Stimulated activated CD8-positive, alpha-beta memory T cell treated with anti-CD3 and anti-CD28 coated beads, Interleukin-12 subunit alpha, Interleukin-12 subunit beta, amount 100 ng/mL, for 1 hour (primary cell): Measurements from ENCODE around the gene OR52K2.
"Not testable (repeated sequence)": the region's sequence is repeated elsewhere in the genome, so short reads cannot be mapped to it uniquely, and the experiment has no call there.

ENCODE experiments used
- DNase-seq: peaks from one replicate; pipeline ENCODE4 v3.0.0-alpha.2; 2020; ENCODE audit warnings: low read depth

Gene OR52K2

GRCh38 chr11:4448995-4449394 lies at the start of gene OR52K2:
Gene OR52K2, plus strand, starts transcription at chr11:4449295. Its CDS starts 45 bp downstream, at chr11:4449340.
- no peak for DNase-seq

DNA sequence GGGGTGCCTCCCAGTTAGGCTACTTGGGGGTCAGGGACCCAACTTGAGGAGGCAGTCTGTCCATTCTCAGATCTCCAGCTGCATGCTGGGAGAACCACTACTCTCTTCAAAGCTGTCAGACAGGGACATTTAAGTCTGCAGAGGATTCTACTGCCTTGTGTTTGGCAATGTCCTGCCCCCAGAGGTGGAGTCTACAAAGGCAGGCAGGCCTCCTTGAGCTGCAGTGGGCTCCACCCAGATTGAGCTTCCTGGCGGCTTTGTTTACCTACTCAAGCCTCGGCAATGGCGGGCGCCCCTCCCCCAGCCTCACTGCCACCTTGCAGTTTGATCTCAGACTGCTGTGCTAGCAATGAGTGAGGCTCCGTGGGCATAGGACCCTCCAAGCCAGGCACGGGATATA lies 42.9 kb upstream of the OR52K2 start:
- not testable (repeated sequence) for DNase-seq

DNA sequence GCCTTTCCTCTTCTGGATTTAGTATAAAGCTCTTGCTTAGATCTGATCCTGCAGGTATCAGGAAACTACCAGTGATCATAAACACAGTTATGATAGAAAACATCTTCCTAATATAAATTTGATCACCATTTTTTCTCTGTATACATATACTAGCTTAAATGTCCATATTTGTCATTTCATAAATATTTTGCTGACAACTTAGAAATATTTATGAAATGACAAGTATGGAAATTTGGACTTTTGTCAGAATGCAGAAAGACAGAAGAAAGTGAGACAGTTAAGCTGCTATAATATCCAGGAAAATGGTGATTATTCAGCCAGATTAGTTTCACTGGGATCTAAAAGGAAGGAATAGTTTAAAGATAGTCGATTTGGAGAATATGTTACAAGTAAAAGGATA lies 32.8 kb upstream of the OR52K2 start:
- DNase-seq: no peak

DNA sequence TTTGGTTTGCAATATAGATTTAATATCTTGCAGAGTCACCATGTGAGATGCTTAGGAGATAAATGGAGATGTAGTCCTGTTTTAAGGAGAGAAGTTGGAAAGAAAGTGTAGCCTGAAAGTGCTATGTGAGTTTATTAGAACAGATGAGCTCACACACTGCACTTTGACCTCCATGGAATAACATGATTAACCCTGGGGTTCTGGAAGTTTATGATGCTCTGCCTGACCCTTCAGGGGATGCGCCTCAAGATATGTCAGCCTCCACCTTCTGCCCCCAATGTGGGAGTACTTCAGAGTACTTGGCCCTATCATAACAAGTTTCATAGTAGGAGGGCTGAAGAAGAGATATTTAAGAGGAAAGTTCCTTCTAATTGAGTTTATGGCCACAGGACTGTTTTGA lies 32.3 kb upstream of the OR52K2 start:
- DNase-seq: no peak

DNA sequence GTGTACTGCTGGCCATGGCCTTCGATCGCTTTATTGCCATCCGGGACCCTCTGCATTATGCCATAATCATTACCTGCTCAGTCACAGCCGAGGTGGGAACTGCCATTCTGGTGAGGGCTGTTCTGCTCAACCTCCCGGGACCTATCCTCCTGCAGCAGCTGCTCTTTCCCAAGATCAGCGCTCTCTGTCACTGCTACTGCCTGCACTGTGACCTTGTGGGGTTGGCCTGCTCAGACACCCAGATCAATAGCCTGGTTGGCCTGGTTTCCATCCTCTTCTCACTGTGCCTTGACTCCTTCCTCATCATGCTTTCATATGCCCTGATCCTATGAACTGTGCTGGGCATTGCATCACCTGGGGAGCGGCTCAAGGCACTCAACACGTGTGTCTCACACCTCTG lies 30.7 kb upstream of the OR52K2 start:
- DNase-seq: no peak

DNA sequence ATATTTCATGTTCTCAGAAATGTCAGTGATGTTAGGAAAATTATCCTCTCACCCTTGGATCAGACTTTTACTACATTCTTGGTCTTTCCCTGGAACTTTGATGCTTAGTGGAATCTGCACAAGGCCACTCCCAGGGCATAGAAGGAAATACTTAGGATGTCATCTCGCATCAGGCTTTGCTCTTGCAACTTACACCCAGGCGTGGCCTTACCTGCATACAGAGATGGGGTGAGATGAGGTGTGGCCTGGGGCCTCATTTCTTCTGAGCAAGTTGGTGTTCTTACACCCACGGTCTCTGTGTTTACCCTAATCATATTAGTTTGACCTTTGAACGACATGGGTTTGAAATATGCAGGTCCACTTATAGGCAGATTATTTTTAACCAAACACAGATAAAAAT lies 19.0 kb upstream of the OR52K2 start:
- DNase-seq: no peak

- DNase-seq: no peak
Observed at GRCh38 chr11:4433856-4434255, 15.2 kb upstream of the OR52K2 start.

DNA sequence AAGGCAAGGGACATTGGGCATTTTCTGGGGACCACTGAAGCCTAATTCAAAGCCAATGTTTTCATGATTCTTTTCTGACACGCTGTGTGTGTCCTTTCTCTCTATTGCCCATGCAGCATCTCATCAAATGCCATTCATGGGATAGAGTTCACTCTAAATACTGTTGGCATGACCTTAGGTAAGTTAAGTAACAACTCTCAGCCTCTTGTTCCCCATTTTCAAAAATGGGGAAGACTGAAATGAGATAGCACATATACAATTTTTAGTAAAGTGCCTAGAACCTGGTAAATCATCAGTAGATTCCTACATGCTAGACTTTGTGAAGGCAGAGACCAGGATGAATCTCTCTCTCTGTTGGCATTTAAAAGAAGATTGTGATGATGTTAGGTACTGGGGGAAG lies 12.7 kb upstream of the OR52K2 start:
- no peak for DNase-seq

GRCh38 chr11:4441515-4441914 lies 7.6 kb upstream of the OR52K2 start:
- no peak for DNase-seq

- DNase-seq: no peak
Observed at GRCh38 chr11:4443232-4443891, 5.7 kb upstream of the OR52K2 start.

DNA sequence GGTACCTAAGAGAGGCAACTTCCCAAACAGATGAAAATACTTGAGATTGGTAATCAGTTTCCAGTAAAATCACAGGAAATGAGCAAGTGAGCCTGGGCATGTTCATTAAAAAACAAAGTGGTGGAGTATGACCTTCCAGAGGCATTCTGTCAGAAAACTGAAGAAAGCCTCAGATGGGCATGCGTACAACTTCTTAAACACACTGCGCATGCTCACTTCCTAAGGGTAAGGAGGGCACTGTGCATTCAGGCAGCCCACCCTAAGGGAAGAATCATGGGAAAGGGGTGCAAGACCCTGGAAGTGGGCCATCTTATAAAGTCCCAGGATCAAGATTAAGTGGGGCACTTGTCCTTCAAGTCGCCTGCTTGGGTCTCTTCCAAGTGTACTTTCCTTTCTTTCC lies 4.0 kb downstream of the OR52K2 start:
- no peak for DNase-seq

DNA sequence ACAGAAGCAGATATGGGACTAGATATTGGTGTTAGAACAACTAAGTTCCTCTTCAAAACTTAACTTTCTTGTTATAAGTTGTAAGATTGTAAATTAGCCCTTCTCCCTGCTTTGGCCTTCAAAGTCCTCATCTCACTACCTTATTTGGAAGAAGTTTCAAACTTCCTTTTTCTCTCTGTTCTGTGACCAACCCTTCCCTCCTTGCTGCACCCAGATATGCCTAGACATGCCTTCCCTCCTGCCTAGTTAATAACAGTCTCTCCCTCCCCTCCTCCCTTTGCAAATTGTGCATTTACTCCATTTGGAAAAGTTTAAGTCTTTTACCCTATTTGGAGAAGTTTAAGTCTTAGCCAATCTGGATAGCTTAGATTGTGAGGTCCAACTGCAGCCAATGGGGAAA lies 4.9 kb downstream of the OR52K2 start:
- DNase-seq: no peak

DNA sequence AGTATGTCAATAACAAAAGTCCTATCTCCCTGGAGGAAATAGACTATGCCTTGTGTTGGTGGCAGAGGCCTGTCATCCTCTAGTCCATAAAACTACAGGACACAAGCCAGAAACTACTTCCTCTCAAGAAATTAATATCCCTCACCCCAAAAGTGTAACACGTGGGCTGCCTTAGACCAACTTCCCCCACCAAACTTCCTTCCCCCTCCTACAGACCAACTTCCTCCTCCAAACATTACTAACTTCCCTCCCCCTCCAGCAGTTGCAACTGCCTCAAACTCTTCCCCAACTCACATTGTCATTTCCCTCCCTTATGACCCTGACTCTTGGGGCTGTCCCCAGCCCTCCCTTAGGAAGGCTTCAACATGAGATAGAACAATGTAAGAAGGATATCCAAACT lies 6.3 kb downstream of the OR52K2 start:
- DNase-seq: no peak

DNA sequence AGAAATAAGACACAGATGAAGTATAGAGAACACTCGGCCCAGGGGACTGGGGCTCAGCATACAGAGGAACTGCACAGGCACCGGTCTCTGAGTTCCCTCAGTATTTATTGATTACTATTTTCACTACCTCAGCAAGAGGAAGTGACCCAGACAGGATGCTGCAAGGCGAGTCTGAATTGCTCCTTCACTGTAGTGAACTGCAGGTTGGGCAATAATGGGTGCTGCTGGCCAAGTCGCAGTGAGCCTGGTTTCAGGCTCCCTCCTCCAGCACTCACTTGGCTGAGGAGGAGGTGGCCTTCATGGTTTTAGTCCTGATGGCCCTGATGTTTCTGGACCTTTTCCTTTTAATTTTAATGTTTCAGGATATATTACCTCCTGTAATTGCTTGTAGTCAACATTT lies 10.4 kb downstream of the OR52K2 start:
- no peak for DNase-seq

DNA sequence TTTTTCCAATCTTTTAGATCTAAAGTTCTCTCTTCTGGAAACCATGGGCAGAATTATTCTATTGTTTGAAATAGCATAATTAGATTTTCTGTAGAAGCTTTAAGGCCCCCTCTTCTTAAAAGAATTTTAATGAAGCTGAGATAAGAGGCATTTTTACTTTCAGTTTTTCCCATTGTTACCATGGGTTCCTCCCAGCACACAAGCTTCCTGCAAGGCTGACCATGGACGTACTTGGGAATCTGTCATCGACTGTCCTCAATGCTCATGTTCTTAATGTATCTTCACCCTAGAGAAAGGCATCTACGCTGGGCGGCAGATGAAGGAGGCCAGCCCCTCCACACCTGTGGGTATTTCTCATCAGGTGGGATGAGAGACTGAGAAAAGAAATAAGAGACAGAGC lies 11.1 kb downstream of the OR52K2 start:
- no peak for DNase-seq

DNA sequence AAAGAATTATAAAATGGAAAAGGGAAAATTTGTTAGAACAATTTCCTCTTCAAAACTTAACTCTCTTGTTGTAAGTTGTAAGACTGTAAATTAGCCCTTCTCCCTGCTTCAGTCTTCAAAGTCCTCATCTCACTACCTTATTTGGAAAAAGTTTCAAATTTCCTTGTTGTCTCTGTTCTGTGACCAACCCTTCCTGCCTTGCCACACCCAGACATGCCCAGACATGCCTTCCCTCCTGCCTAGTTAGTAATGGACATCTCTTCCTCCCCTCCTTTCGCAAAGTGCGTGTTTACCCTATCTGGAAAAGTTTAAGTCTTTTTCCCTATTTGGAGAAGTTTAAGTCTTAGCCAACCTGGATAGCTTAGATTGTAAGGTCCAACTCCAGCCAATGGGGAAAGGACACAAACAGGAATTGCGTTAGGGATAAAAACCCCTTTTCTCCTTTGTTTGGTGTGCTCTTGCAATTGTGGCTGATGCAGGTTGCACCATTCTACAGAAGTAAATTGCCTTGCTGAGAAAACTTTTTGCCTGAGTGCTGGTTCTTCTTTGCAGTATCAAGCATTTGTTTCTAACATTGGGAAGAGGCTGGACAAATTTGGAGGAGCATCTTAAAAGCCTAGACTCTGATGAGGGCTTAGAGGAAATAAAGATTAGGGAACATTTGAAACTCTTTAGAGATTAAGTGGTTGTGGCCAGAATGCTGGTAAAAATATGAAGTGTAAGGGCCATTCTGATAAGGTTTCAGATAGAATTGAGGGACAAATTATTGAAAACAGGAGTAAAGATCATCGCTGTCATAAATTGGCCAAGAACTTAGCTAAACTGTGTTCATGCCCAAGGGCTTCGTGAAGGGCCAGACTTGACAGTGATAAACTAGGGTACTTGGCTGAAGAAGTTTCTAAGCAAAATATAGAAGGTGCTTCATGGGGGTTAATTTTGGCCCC lies 15.4 kb downstream of the OR52K2 start:
- DNase-seq: no peak

DNA sequence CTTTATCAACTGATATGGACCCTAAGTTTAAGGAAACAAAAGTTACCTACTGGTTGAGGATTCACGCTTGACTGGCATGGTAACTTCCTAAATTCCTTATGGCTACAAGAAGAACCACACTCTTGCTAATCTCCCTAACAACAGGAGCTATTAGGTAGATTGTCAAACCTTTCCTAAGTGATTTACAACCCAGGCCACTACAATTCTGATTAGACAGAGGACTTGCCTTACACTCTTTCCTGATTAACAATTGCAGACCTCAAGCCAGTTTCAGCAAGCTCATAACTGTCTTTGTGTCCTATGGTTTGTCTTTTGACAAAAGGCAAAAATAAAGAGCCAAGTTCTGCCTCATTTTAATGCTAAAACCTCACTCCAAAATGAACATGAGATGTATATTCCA lies 16.3 kb downstream of the OR52K2 start:
- no peak for DNase-seq

GRCh38 chr11:4466131-4466870 lies 17.2 kb downstream of the OR52K2 start:
- no peak for DNase-seq

DNA sequence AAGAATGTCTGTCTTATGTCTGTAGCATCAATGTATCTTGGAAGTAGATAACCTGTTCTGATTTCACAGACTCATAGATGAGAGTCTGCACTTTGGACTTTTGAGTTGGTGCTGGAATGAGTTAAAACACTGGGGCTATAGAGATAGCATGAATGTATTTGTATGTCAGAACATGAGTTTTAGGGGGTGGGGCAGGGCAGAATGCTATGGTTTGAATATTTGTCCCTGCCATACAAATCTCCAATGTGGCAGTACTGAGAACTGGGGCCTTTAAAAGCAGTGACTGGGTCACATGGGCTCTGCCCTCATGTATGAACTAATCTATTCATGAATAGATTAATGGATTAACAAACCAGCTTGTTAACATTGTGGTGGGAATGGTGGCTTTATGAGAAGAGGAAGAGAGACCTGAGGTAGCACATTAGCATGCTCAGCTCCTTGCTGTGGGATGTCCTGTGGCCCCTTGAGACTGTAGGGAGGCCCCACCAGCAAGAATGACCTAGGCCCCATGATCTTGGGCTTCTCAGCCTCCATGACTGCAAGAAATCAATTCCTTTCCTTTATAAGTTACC lies 17.9 kb downstream of the OR52K2 start:
- DNase-seq: no peak

DNA sequence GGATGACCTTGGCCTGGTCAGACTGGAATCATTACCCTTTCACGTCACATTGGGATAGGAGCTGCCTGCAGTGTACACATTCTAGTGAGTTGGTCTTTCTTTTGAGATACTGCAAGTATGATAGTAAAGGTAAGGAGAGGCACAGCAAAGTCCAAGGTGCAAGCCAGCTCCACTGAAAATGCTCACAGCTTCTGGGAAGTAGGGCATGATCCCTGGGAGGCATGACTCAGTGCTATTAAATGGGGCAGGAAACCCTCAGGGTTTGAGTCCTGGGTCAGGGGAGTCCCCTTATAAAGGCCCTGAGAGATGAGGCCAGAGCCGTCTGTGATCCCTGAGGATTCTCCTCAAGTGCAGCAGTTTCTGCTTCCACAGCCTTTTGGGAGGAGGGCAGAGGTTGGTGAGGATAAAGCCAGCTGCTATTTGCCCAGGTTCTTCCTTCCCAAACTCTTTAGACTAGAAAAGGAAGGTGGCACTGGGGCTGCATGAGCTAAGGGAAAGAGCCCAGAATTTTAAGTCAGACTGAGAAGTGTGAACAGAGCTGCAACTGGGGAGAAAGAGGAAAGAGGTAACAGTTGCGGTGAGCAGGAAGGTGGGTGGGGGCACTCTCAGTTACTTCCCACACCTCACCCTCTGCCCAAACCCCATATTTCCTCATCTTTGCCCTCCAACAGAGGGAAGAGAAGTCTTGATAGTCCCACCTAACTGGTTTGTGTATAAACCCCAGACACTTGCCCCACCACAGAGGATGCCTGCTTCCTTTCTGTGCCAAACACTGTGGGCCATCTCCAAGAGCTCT lies 18.9 kb downstream of the OR52K2 start:
- no peak for DNase-seq

- no peak for DNase-seq
Observed at GRCh38 chr11:4479644-4480043, 30.5 kb downstream of the OR52K2 start.
